Effector CD8-positive, alpha-beta T cell (primary cell): ENCODE measurements around the gene STIM1.
"Not testable (repeated sequence)": the region's sequence is repeated elsewhere in the genome, so short reads cannot be mapped to it uniquely, and the experiment has no call there.

Source experiments
- DNase-seq: peaks from one replicate; lab custom pipeline; 2025; lab: John Stamatoyannopoulos, UW

Gene STIM1

DNA sequence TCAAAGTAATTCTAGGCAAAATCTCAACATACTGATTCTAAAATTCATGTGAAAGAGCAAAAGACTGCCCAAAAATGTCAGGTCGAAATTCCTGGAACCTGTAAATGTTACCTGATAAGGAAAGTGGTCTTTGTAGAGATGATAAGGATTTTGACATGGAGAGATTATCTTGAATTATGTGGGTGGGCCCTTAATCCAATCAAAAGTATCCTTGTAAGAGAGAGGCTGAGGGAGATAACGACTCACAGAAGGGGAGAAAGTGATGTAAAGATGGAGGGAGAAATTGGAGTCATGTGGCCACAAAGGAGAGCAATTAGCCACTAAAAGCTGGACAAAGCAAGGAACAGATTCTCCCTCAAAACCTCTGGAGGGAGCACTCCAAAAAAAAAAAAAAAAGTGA is 259.7 kb downstream of the STIM1 start:
- DNase-seq: no peak

GRCh38 chr11:4118107-4118506 is 262.6 kb downstream of the STIM1 start:
- DNase-seq: no peak

GRCh38 chr11:4123218-4123617 is 267.8 kb downstream of the STIM1 start:
- no peak for DNase-seq

GRCh38 chr11:4125141-4125540 is 269.7 kb downstream of the STIM1 start:
- DNase-seq: no peak

- DNase-seq: no peak
Observed at GRCh38 chr11:4127357-4127756, 271.9 kb downstream of the STIM1 start.

DNA sequence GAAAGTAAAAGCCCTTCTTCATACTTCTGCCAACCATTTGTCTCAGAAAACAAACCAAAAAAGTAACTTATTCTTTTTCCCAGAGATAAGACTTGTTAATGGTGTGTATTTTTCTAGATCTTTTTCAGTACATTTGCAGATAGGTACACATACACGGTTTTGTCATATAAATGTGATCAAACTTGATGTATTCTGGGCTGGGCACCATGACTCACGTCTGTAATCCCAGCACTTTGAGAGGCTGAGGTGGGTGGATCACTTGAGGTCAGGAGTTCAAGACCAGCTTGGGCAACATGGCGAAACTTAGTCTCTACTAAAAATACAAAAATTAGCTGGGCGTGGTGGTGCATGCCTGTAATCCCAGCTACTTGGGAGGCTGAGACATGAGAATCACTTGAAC is 274.8 kb downstream of the STIM1 start:
- not testable (repeated sequence) for DNase-seq

- DNase-seq: no peak
Observed at GRCh38 chr11:4134806-4135205, 279.3 kb downstream of the STIM1 start.

GRCh38 chr11:4138497-4138896 is 283.0 kb downstream of the STIM1 start:
- no peak for DNase-seq

- no peak for DNase-seq
Observed at GRCh38 chr11:4140067-4140636, 284.7 kb downstream of the STIM1 start.
